ENCODE data around the gene UBAP1L.
"Not testable (repeated sequence)": the region's sequence is repeated elsewhere in the genome, so short reads cannot be mapped to it uniquely, and the experiment has no call there.

DNA sequence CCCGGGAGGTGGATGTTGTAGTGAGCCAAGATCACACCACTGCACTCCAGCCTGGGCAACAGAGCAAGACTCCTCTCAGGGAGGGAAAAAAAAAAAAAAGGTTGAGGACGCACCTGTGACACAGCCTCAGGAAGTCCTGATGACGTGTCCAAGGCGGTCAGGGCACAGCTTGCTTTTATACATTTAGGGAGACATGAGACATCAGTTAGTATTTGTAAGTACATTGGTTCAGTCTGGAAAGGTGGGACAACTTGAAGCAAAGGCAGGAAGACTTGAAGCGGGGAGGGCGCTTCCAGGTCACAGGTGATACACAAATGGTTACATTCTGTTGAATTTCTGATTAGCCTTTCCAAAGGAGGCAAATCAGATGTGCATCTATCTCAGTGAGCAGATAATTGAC is 23.6 kb upstream of the UBAP1L start:
- TF ChIP-seq, protein P1, sequence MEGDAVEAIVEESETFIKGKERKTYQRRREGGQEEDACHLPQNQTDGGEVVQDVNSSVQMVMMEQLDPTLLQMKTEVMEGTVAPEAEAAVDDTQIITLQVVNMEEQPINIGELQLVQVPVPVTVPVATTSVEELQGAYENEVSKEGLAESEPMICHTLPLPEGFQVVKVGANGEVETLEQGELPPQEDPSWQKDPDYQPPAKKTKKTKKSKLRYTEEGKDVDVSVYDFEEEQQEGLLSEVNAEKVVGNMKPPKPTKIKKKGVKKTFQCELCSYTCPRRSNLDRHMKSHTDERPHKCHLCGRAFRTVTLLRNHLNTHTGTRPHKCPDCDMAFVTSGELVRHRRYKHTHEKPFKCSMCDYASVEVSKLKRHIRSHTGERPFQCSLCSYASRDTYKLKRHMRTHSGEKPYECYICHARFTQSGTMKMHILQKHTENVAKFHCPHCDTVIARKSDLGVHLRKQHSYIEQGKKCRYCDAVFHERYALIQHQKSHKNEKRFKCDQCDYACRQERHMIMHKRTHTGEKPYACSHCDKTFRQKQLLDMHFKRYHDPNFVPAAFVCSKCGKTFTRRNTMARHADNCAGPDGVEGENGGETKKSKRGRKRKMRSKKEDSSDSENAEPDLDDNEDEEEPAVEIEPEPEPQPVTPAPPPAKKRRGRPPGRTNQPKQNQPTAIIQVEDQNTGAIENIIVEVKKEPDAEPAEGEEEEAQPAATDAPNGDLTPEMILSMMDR (IDR thresholded peaks at IDR 0.05), result not testable (repeated sequence)
- not testable (repeated sequence) for TF ChIP-seq POLR2A (IDR thresholded peaks at IDR 0.05)
